ENCODE measurements around the gene ROPN1.

- TF ChIP-seq CTCF (conservative IDR thresholded peaks at IDR 0.05; ENCODE audit: low read length) (no peak), EZH2phosphoT487 (IDR thresholded peaks at IDR 0.05; ENCODE audit: borderline replicate concordance, low read depth, low read length) (no peak)
These were observed 55.5 kb downstream of the ROPN1 start for GRCh38 chr3:123936400-123936799.
